Coronary artery (tissue), 2 donors: ENCODE results near the gene SEMA4D.

Experiments used
- DNase-seq: peaks from one replicate; pipeline ENCODE4 v3.0.0-alpha.2; 2017; ENCODE audit warnings: low spot score
- H3K27ac ChIP-seq, 2 donors: fragments of 200-600 bp; sonication (generic); one replicate each; pipeline ENCODE4 v1.5.1; 2016 to 2019
- H3K4me3 ChIP-seq: fragments of 200-600 bp; sonication (generic); 2 replicates; pipeline ENCODE4 v1.5.1; 2016; ENCODE audit warnings: mild to moderate bottlenecking, moderate library complexity
- TF ChIP-seq, protein P1 (sequence below): fragments of 200-600 bp; sonication (generic); IDR thresholded peaks from one replicate; pipeline ENCODE4 v1.5.1; 2019; ENCODE audit warnings: antibody characterized with exemption

The SEMA4D gene

GRCh38 chr9:89460551-89460950 lies 37.4 kb downstream of the SEMA4D start:
- H3K4me3 ChIP-seq, result no peak overlapping the region
- TF ChIP-seq, protein P1, sequence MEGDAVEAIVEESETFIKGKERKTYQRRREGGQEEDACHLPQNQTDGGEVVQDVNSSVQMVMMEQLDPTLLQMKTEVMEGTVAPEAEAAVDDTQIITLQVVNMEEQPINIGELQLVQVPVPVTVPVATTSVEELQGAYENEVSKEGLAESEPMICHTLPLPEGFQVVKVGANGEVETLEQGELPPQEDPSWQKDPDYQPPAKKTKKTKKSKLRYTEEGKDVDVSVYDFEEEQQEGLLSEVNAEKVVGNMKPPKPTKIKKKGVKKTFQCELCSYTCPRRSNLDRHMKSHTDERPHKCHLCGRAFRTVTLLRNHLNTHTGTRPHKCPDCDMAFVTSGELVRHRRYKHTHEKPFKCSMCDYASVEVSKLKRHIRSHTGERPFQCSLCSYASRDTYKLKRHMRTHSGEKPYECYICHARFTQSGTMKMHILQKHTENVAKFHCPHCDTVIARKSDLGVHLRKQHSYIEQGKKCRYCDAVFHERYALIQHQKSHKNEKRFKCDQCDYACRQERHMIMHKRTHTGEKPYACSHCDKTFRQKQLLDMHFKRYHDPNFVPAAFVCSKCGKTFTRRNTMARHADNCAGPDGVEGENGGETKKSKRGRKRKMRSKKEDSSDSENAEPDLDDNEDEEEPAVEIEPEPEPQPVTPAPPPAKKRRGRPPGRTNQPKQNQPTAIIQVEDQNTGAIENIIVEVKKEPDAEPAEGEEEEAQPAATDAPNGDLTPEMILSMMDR, result no peak
- no peak overlapping the region for H3K27ac ChIP-seq
- no peak for DNase-seq

DNA sequence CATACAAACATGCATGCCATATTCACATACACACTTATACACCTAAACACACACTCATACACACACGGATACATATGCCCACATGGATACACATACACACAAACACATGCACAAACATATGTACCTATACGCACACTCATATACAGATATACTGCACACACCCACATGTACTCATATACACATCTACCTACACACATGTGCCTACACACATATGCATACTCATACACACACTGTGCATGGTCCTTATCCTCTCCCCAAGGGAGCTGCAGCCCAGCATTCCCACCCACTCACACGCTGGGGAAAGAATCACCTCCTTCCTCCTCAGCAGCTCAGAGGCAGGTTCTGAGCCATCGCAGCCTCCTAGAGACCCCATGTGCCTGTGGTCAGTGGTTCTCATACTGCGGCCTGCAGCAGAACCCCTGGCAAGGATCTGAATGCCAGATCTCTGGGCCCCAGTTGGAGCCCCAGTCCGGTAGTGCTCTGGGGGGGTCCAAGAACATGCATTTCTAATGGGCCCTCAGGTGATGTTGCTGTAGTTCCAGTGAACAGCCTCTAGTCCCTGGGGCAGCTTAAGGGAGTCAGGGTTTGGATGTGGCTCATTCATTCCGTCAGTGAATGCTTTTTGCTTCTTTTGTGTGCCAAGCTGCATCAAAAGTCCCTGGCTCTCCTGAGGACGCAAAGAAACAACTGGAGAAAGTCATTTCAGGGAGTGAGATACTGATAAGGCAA lies 39.0 kb downstream of the SEMA4D start:
- no peak overlapping the region for H3K27ac ChIP-seq
- H3K4me3 ChIP-seq, result no peak overlapping the region
- TF ChIP-seq, protein P1, result no peak
- DNase-seq, result no peak

- Histone ChIP-seq H3K27ac (no peak overlapping the region), H3K4me3 (no peak overlapping the region)
- TF ChIP-seq, protein P1, result no peak
- no peak for DNase-seq
Observed at GRCh38 chr9:89457376-89457855, 40.5 kb downstream of the SEMA4D start.

DNA sequence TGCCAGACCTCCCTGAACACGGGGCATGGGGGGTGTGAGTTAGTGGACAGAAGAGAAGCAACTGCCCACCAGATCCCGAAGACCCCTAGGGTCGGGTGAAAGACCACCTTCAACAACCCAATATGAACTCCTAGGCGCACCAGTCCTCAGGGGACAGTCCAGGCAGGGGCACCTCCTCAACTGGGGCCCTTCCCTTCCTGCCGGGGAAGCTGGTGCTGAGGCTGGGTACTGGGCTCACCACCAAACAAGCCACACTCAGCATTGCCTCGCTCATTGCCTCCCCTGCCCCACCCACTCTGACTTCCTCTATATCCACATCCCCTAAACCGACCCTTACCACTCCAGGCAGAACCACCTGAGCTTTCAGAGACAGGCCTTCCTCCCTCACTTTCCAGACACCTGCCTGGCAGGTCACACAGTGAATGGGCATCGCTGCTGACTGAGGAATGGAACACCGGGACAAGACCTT lies 42.5 kb downstream of the SEMA4D start:
- no peak for DNase-seq
- TF ChIP-seq, protein P1, result no peak
- no peak overlapping the region for H3K27ac ChIP-seq
- H3K4me3 ChIP-seq, result no peak overlapping the region

- no peak for DNase-seq
- Histone ChIP-seq H3K4me3 (no peak overlapping the region), H3K27ac (no peak overlapping the region)
- TF ChIP-seq, protein P1, result no peak
Observed at GRCh38 chr9:89454498-89455355, 43.2 kb downstream of the SEMA4D start.

DNA sequence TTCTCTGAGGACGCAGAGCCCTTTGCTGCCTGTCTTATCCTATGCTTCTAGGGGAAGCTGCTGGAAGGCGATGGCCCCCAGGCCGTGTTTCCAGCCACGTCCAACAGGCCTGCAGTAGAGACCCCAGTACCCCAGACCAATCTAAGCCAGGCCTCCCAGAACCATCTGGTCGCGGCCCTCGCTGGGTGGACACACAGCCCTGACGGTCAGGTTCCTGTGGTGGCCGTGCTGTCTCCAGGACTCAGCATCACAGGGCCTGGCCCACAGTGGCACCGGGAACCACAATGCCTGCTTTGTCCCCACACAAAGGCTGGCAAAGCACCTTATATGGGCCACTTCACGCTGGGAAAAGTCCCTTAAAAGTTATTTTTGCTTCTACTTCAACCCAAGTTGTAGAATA lies 44.5 kb downstream of the SEMA4D start:
- TF ChIP-seq, protein P1, result no peak
- H3K27ac ChIP-seq, result no peak overlapping the region
- H3K4me3 ChIP-seq, result no peak overlapping the region
- DNase-seq, result no peak
